ENCODE measurements around the gene GABRA5.

DNA sequence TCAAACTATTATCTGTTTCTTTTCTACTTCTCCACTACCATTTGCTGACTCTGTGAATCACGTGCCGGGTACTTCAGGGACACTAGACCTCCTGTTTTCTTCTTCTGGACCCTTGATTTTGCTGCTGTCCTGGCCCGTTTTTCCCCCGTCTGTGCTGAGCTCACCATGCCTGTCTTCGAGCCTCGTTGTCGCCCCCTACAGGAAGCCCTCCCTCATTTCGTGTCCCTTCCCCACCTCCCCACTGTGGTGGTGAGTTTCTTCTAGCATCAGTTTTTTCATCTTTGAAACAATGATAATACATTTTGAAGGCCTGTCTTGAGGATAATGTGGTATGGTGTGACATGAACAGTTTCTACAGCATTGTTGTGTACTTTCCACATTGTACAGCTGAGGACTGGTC, 117.0 kb downstream of the GABRA5 start:
- TF ChIP-seq CTCF (conservative IDR thresholded peaks at IDR 0.05 in 1 of 2, IDR thresholded peaks at IDR 0.05 in 1 of 2; ENCODE audit: low read depth in 1 of 2, low read length in 2 of 2), result no peak
- no peak for TF ChIP-seq EZH2 (IDR thresholded peaks at IDR 0.05; ENCODE audit: low read length, missing control alignments)
